Medulla oblongata (tissue), 1 donor: Measurements from ENCODE around the gene PPP2R5D.
A peak's percentile ranks its signal among the peaks of the same experiment; 100 is the strongest.
"Not testable (repeated sequence)": the region's sequence is repeated elsewhere in the genome, so short reads cannot be mapped to it uniquely, and the experiment has no call there.

Source experiments
- DNase-seq: peaks from one replicate; pipeline ENCODE4 v3.0.0-alpha.2; 2015; ENCODE audit errors: extremely low spot score

Gene PPP2R5D

GRCh38 chr6:42996513-42996912 lies 12.1 kb downstream of the PPP2R5D start:
- DNase-seq = no peak

GRCh38 chr6:42998205-42998604 lies 13.8 kb downstream of the PPP2R5D start:
- DNase-seq = not testable (repeated sequence)

GRCh38 chr6:43001843-43002242 lies 17.5 kb downstream of the PPP2R5D start:
- no peak for DNase-seq

- DNase-seq = no peak
Observed at GRCh38 chr6:43005844-43006243, 21.5 kb downstream of the PPP2R5D start.

GRCh38 chr6:43006251-43006650 lies 21.9 kb downstream of the PPP2R5D start:
- no peak for DNase-seq

GRCh38 chr6:43007126-43007525 lies 22.8 kb downstream of the PPP2R5D start:
- no peak for DNase-seq

GRCh38 chr6:43009124-43009523 lies 24.8 kb downstream of the PPP2R5D start:
- peak; percentile 26 for DNase-seq

GRCh38 chr6:43011207-43011606 lies 26.8 kb downstream of the PPP2R5D start:
- no peak for DNase-seq

GRCh38 chr6:43012364-43012763 lies 28.0 kb downstream of the PPP2R5D start:
- no peak for DNase-seq

- DNase-seq = peak; percentile 24
Observed at GRCh38 chr6:43013097-43013842, 28.9 kb downstream of the PPP2R5D start.

- peak; percentile 100 for DNase-seq
Observed at GRCh38 chr6:43013843-43014433, 29.6 kb downstream of the PPP2R5D start, which contains the start of the genes KLHDC3 and MEA1. Gene KLHDC3 (plus strand): TSS chr6:43014249. CDS start chr6:43017193, 2,944 bp downstream. Gene MEA1 (minus strand): TSS chr6:43013946. CDS start chr6:43013813, 133 bp downstream.

- no peak for DNase-seq
Observed at GRCh38 chr6:43014434-43014909, 30.1 kb downstream of the PPP2R5D start.

- no peak for DNase-seq
Observed at GRCh38 chr6:43016176-43016942, 32.0 kb downstream of the PPP2R5D start.

- DNase-seq = no peak
Observed at GRCh38 chr6:43016943-43017334, 32.6 kb downstream of the PPP2R5D start.

GRCh38 chr6:43019152-43019551 lies 34.8 kb downstream of the PPP2R5D start:
- DNase-seq = no peak

- DNase-seq = no peak
Observed at GRCh38 chr6:43020052-43020705, 35.8 kb downstream of the PPP2R5D start.

- DNase-seq = no peak
Observed at GRCh38 chr6:43020847-43021246, 36.5 kb downstream of the PPP2R5D start.

GRCh38 chr6:43021270-43022047 lies 37.1 kb downstream of the PPP2R5D start, which contains the start of gene RRP36:
Gene RRP36 (plus strand): TSS chr6:43021623. CDS start chr6:43021655, 32 bp downstream.
- peak; percentile 77 for DNase-seq

GRCh38 chr6:43024436-43024835 lies 40.1 kb downstream of the PPP2R5D start:
- no peak for DNase-seq

- DNase-seq = no peak
Observed at GRCh38 chr6:43026365-43026764, 42.0 kb downstream of the PPP2R5D start.

GRCh38 chr6:43029120-43029519 lies 44.8 kb downstream of the PPP2R5D start:
- DNase-seq = no peak
